Osteocyte (in vitro differentiated cells): ENCODE measurements around the gene PLXNB1. TPM values are rescaled to one million over a fixed set of nuclear protein-coding genes. Genes with fewer than 3 reads are reported as not detected.

Source experiments
- DNase-seq: peaks from one replicate; pipeline ENCODE4 v3.0.0; 2021; ENCODE audit warnings: mixed read lengths; ENCODE audit not compliant: unreplicated experiment; ENCODE audit errors: extremely low spot score
- H3K27ac Mint-ChIP-seq: one replicate; pipeline ENCODE4 v1.8.0; 2021; ENCODE audit warnings: mild to moderate bottlenecking, mixed read lengths; ENCODE audit not compliant: unreplicated experiment
- H3K27me3 Mint-ChIP-seq: one replicate; pipeline ENCODE4 v1.8.0; 2021; ENCODE audit warnings: mixed read lengths; ENCODE audit not compliant: unreplicated experiment
- H3K36me3 Mint-ChIP-seq: one replicate; pipeline ENCODE4 v1.8.0; 2021; ENCODE audit warnings: mixed read lengths; ENCODE audit not compliant: unreplicated experiment
- H3K4me1 Mint-ChIP-seq: one replicate; pipeline ENCODE4 v1.8.0; 2021; ENCODE audit warnings: mixed read lengths; ENCODE audit not compliant: unreplicated experiment
- H3K4me3 Mint-ChIP-seq: one replicate; pipeline ENCODE4 v1.8.0; 2021; ENCODE audit warnings: mild to moderate bottlenecking, moderate library complexity, mixed read lengths; ENCODE audit not compliant: unreplicated experiment
- H3K9me3 Mint-ChIP-seq: one replicate; pipeline ENCODE4 v1.8.0; 2021; ENCODE audit warnings: mixed read lengths; ENCODE audit not compliant: unreplicated experiment
- CTCF ChIP-seq: fragments of 200-600 bp; sonication (generic); IDR thresholded peaks from 2 replicates; pipeline ENCODE4 v1.5.0; 2021; ENCODE audit warnings: antibody characterized with exemption, mild to moderate bottlenecking, moderate library complexity
- total RNA-seq: library from RNA; stranded (reverse); gene quantifications from 2 replicates; pipeline ENCODE4 v1.2.1, GENCODE V29; 2021

PLXNB1 gene
- total RNA-seq, 1 donor from 2014 or later, result 88.2 TPM

- Mint-ChIP-seq H3K4me1 (peaks cover 25% of the 10 kb centered on the region), H3K9me3 (no peaks in the 10 kb centered on the region), H3K4me3 (no peak overlapping the region), H3K36me3 (peaks cover 3% of the 10 kb centered on the region), H3K27ac (no peak overlapping the region), H3K27me3 (peaks cover 18% of the 10 kb centered on the region)
- TF ChIP-seq CTCF, result no peak
- no peak for DNase-seq
These were observed 31.0 kb downstream of the PLXNB1 start for GRCh38 chr3:48398701-48399386.

- Mint-ChIP-seq H3K9me3 (no peaks in the 10 kb centered on the region), H3K4me3 (no peak overlapping the region), H3K27ac (no peak overlapping the region), H3K27me3 (peaks cover 18% of the 10 kb centered on the region), H3K4me1 (peaks cover 21% of the 10 kb centered on the region), H3K36me3 (no peaks in the 10 kb centered on the region)
- TF ChIP-seq CTCF, result no peak
- no peak for DNase-seq
These were observed 31.9 kb downstream of the PLXNB1 start for GRCh38 chr3:48397767-48398681.

DNA sequence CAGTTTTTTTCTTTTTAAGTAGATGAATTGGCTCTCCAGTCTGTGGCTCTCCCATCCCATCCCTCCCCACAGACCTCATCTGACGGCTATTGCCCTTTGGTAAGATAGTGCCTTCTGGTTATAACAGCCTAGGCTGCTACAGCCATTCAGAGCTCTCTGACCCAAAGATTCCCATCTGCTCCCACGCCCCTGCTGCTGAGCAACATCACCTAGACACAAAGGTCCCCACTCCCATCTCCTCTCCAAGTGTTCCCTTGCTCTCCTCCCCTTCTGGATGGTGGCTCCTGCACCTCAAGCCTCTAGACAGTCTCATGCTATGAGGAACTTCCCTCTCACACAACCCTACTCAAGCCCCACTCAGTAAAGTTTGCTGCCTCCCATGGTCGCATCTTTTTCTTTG, 34.2 kb downstream of the PLXNB1 start:
- Mint-ChIP-seq H3K27ac (no peak overlapping the region), H3K36me3 (no peaks in the 10 kb centered on the region), H3K4me1 (no peaks in the 10 kb centered on the region), H3K9me3 (peaks cover 4% of the 10 kb centered on the region), H3K27me3 (peaks cover 31% of the 10 kb centered on the region), H3K4me3 (no peak overlapping the region)
- no peak for TF ChIP-seq CTCF
- no peak for DNase-seq

GRCh38 chr3:48394391-48394790, 35.5 kb downstream of the PLXNB1 start:
- DNase-seq, result no peak
- peaks cover 4% of the 10 kb centered on the region for H3K9me3 Mint-ChIP-seq
- H3K27ac Mint-ChIP-seq, result no peak overlapping the region
- peaks cover 38% of the 10 kb centered on the region for H3K27me3 Mint-ChIP-seq
- no peak for TF ChIP-seq CTCF
- H3K4me3 Mint-ChIP-seq, result no peak overlapping the region
- no peaks in the 10 kb centered on the region for H3K36me3 Mint-ChIP-seq
- no peaks in the 10 kb centered on the region for H3K4me1 Mint-ChIP-seq

DNA sequence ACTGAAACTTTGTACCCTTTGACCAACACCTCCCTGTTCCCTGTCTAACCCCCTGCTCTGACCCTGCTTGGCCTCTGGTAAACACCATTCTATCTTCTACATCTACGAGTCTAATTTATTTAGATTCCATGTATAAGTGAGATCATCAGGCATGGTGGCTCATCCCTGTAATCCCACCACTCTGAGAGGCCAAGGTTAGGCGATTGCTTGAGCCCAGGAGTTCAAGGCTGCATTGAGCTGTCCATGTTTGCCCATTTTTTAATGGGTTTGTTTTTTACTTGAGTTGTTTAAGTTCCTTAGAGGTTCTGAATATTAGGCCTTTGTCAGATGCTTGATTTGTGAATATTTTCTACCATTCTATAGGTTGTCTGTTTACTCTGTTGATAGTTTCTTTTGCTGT, 40.9 kb downstream of the PLXNB1 start:
- Mint-ChIP-seq H3K27me3 (peaks cover 65% of the 10 kb centered on the region), H3K36me3 (peaks cover 7% of the 10 kb centered on the region), H3K27ac (no peak overlapping the region), H3K4me1 (no peaks in the 10 kb centered on the region), H3K9me3 (peaks cover 15% of the 10 kb centered on the region), H3K4me3 (no peak overlapping the region)
- no peak for TF ChIP-seq CTCF
- no peak for DNase-seq
